ENCODE data around the gene CISH.

CISH gene

GRCh38 chr3:50635066-50635465 is 23.5 kb upstream of the CISH start:
- H3K27me3 ChIP-seq (ENCODE audit: insufficient read depth, low read length, poor library complexity), result no peaks in the 10 kb centered on the region
- no peak for DNase-seq

GRCh38 chr3:50633230-50633790 is 21.7 kb upstream of the CISH start:
- Histone ChIP-seq H3K9ac (ENCODE audit: low read length) (no peak overlapping the region), H2BK15ac (replicated peaks; ENCODE audit: low read depth) (no peak overlapping the region), H3K56ac (ENCODE audit: low read length) (no peak overlapping the region), H3K4me2 (ENCODE audit: low read length) (no peak overlapping the region), H3K79me1 (ENCODE audit: low read length) (peaks cover 9% of the 10 kb centered on the region), H3K27ac (ENCODE audit: low read depth, low read length) (no peak overlapping the region), H3K4me1 (ENCODE audit: control insufficient read depth, low read depth, low read length) (peaks cover 1% of the 10 kb centered on the region), H2AK5ac (ENCODE audit: low read length) (no peak overlapping the region), H2BK120ac (ENCODE audit: low read depth, low read length) (no peak overlapping the region), H3K18ac (ENCODE audit: low read length) (no peak overlapping the region), H3K4ac (ENCODE audit: low read depth, low read length) (no peak overlapping the region), H3K79me2 (ENCODE audit: control insufficient read depth, insufficient read depth, low read length) (no peaks in the 10 kb centered on the region), H4K5ac (ENCODE audit: low read length) (no peak overlapping the region), H3K23ac (ENCODE audit: low read length) (no peak overlapping the region), H3K36me3 (ENCODE audit: control insufficient read depth, insufficient read depth, low read length) (no peaks in the 10 kb centered on the region), H2BK5ac (ENCODE audit: low read length) (no peak overlapping the region), H3K27me3 (ENCODE audit: insufficient read depth, low read length, poor library complexity) (no peaks in the 10 kb centered on the region), H3K4me3 (ENCODE audit: low read length) (no peak overlapping the region), H4K8ac (ENCODE audit: low read depth, low read length) (no peak overlapping the region)
- WGBS (ENCODE audit: extremely low coverage, insufficient coverage, low lambda C conversion rate), result no CpG with 5 or more reads among the region's 5 CpGs
- DNase-seq, result no peak

More at GRCh38 chr3:50635066-50635465, 23.5 kb upstream of the CISH start:
- no peak overlapping the region for H4K5ac ChIP-seq (ENCODE audit: low read length)
- no peak overlapping the region for H2BK120ac ChIP-seq (ENCODE audit: low read depth, low read length)
- no peak overlapping the region for H4K8ac ChIP-seq (ENCODE audit: low read depth, low read length)
- no peak overlapping the region for H3K4me2 ChIP-seq (ENCODE audit: low read length)
- no peak overlapping the region for H3K27ac ChIP-seq (ENCODE audit: low read depth, low read length)
- H2BK5ac ChIP-seq (ENCODE audit: low read length), result no peak overlapping the region
- H3K79me2 ChIP-seq (ENCODE audit: control insufficient read depth, insufficient read depth, low read length), result no peaks in the 10 kb centered on the region
- H2AK5ac ChIP-seq (ENCODE audit: low read length), result no peak overlapping the region
- H3K4ac ChIP-seq (ENCODE audit: low read depth, low read length), result no peak overlapping the region
- H3K4me3 ChIP-seq (ENCODE audit: low read length), result no peak overlapping the region
- H3K18ac ChIP-seq (ENCODE audit: low read length), result no peak overlapping the region
- no peak overlapping the region for H3K9ac ChIP-seq (ENCODE audit: low read length)
- H3K79me1 ChIP-seq (ENCODE audit: low read length), result peaks cover 8% of the 10 kb centered on the region
- H3K23ac ChIP-seq (ENCODE audit: low read length), result no peak overlapping the region
- no peak overlapping the region for H2BK15ac ChIP-seq (replicated peaks; ENCODE audit: low read depth)
- H3K56ac ChIP-seq (ENCODE audit: low read length), result no peak overlapping the region
- H3K4me1 ChIP-seq (ENCODE audit: control insufficient read depth, low read depth, low read length), result peaks cover 4% of the 10 kb centered on the region
- no peaks in the 10 kb centered on the region for H3K36me3 ChIP-seq (ENCODE audit: control insufficient read depth, insufficient read depth, low read length)

GRCh38 chr3:50632450-50632849 is 20.9 kb upstream of the CISH start:
- no peak for DNase-seq
- no peak overlapping the region for H3K56ac ChIP-seq (ENCODE audit: low read length)
- H2BK5ac ChIP-seq (ENCODE audit: low read length), result no peak overlapping the region
- no peak overlapping the region for H3K18ac ChIP-seq (ENCODE audit: low read length)
- no peak overlapping the region for H2BK120ac ChIP-seq (ENCODE audit: low read depth, low read length)
- no peak overlapping the region for H4K8ac ChIP-seq (ENCODE audit: low read depth, low read length)
- peaks cover 11% of the 10 kb centered on the region for H3K79me1 ChIP-seq (ENCODE audit: low read length)
- H3K9ac ChIP-seq (ENCODE audit: low read length), result no peak overlapping the region
- no CpG with 5 or more reads among the region's 5 CpGs for WGBS (ENCODE audit: extremely low coverage, insufficient coverage, low lambda C conversion rate)
- H2BK15ac ChIP-seq (replicated peaks; ENCODE audit: low read depth), result no peak overlapping the region
- no peak overlapping the region for H3K23ac ChIP-seq (ENCODE audit: low read length)
- H3K36me3 ChIP-seq (ENCODE audit: control insufficient read depth, insufficient read depth, low read length), result no peaks in the 10 kb centered on the region
- no peaks in the 10 kb centered on the region for H3K79me2 ChIP-seq (ENCODE audit: control insufficient read depth, insufficient read depth, low read length)
- H3K4ac ChIP-seq (ENCODE audit: low read depth, low read length), result no peak overlapping the region
- H4K5ac ChIP-seq (ENCODE audit: low read length), result no peak overlapping the region
- H3K27ac ChIP-seq (ENCODE audit: low read depth, low read length), result no peak overlapping the region
- H3K4me3 ChIP-seq (ENCODE audit: low read length), result no peak overlapping the region
- H3K27me3 ChIP-seq (ENCODE audit: insufficient read depth, low read length, poor library complexity), result no peaks in the 10 kb centered on the region
- no peak overlapping the region for H2AK5ac ChIP-seq (ENCODE audit: low read length)
- H3K4me2 ChIP-seq (ENCODE audit: low read length), result no peak overlapping the region
- peaks cover 1% of the 10 kb centered on the region for H3K4me1 ChIP-seq (ENCODE audit: control insufficient read depth, low read depth, low read length)

- no CpG with 5 or more reads among the region's 7 CpGs for WGBS (ENCODE audit: extremely low coverage, insufficient coverage, low lambda C conversion rate)
- no peaks in the 10 kb centered on the region for H3K79me2 ChIP-seq (ENCODE audit: control insufficient read depth, insufficient read depth, low read length)
- H3K27ac ChIP-seq (ENCODE audit: low read depth, low read length), result no peak overlapping the region
- H3K18ac ChIP-seq (ENCODE audit: low read length), result no peak overlapping the region
- no peak overlapping the region for H3K4ac ChIP-seq (ENCODE audit: low read depth, low read length)
- H2BK15ac ChIP-seq (replicated peaks; ENCODE audit: low read depth), result no peak overlapping the region
- H3K23ac ChIP-seq (ENCODE audit: low read length), result no peak overlapping the region
- no peak overlapping the region for H4K5ac ChIP-seq (ENCODE audit: low read length)
- no peak overlapping the region for H2BK120ac ChIP-seq (ENCODE audit: low read depth, low read length)
- H3K4me3 ChIP-seq (ENCODE audit: low read length), result no peak overlapping the region
- H3K56ac ChIP-seq (ENCODE audit: low read length), result no peak overlapping the region
- no peaks in the 10 kb centered on the region for H3K4me1 ChIP-seq (ENCODE audit: control insufficient read depth, low read depth, low read length)
- peaks cover 11% of the 10 kb centered on the region for H3K79me1 ChIP-seq (ENCODE audit: low read length)
- H3K27me3 ChIP-seq (ENCODE audit: insufficient read depth, low read length, poor library complexity), result no peaks in the 10 kb centered on the region
- no peak for DNase-seq
- H3K4me2 ChIP-seq (ENCODE audit: low read length), result no peak overlapping the region
- H2AK5ac ChIP-seq (ENCODE audit: low read length), result no peak overlapping the region
- no peak overlapping the region for H4K8ac ChIP-seq (ENCODE audit: low read depth, low read length)
- no peaks in the 10 kb centered on the region for H3K36me3 ChIP-seq (ENCODE audit: control insufficient read depth, insufficient read depth, low read length)
- no peak overlapping the region for H3K9ac ChIP-seq (ENCODE audit: low read length)
- H2BK5ac ChIP-seq (ENCODE audit: low read length), result no peak overlapping the region
These were observed 19.3 kb upstream of the CISH start for GRCh38 chr3:50630877-50631276.

- no peak overlapping the region for H3K56ac ChIP-seq (ENCODE audit: low read length)
These were observed 18.8 kb upstream of the CISH start for GRCh38 chr3:50630394-50630793.

GRCh38 chr3:50628601-50629000 is 17.0 kb upstream of the CISH start:
- no peak overlapping the region for H2BK5ac ChIP-seq (ENCODE audit: low read length)
- no peak overlapping the region for H2AK5ac ChIP-seq (ENCODE audit: low read length)
- no peaks in the 10 kb centered on the region for H3K36me3 ChIP-seq (ENCODE audit: control insufficient read depth, insufficient read depth, low read length)
- H3K56ac ChIP-seq (ENCODE audit: low read length), result no peak overlapping the region
- peaks cover 8% of the 10 kb centered on the region for H3K4me1 ChIP-seq (ENCODE audit: control insufficient read depth, low read depth, low read length)
- no peak overlapping the region for H3K18ac ChIP-seq (ENCODE audit: low read length)
- no peak overlapping the region for H3K27ac ChIP-seq (ENCODE audit: low read depth, low read length)
- no peak overlapping the region for H3K9ac ChIP-seq (ENCODE audit: low read length)
- H2BK120ac ChIP-seq (ENCODE audit: low read depth, low read length), result no peak overlapping the region
- no CpG with 5 or more reads among the region's 3 CpGs for whole genome bisulfite sequencing (ENCODE audit: extremely low coverage, insufficient coverage, low lambda C conversion rate)
- no peak overlapping the region for H4K5ac ChIP-seq (ENCODE audit: low read length)
- H3K4me3 ChIP-seq (ENCODE audit: low read length), result no peak overlapping the region
- DNase-seq, result no peak
- H3K79me2 ChIP-seq (ENCODE audit: control insufficient read depth, insufficient read depth, low read length), result no peaks in the 10 kb centered on the region
- H2BK15ac ChIP-seq (replicated peaks; ENCODE audit: low read depth), result no peak overlapping the region
- peaks cover 8% of the 10 kb centered on the region for H3K79me1 ChIP-seq (ENCODE audit: low read length)
- H4K8ac ChIP-seq (ENCODE audit: low read depth, low read length), result no peak overlapping the region
- no peaks in the 10 kb centered on the region for H3K27me3 ChIP-seq (ENCODE audit: insufficient read depth, low read length, poor library complexity)
- H3K4me2 ChIP-seq (ENCODE audit: low read length), result no peak overlapping the region
- no peak overlapping the region for H3K23ac ChIP-seq (ENCODE audit: low read length)
- no peak overlapping the region for H3K4ac ChIP-seq (ENCODE audit: low read depth, low read length)

More at GRCh38 chr3:50630394-50630793, 18.8 kb upstream of the CISH start:
- H3K4me3 ChIP-seq (ENCODE audit: low read length), result no peak overlapping the region
- DNase-seq, result no peak
- H3K79me1 ChIP-seq (ENCODE audit: low read length), result peaks cover 11% of the 10 kb centered on the region
- H2BK120ac ChIP-seq (ENCODE audit: low read depth, low read length), result no peak overlapping the region
- no peaks in the 10 kb centered on the region for H3K36me3 ChIP-seq (ENCODE audit: control insufficient read depth, insufficient read depth, low read length)
- H3K4me2 ChIP-seq (ENCODE audit: low read length), result no peak overlapping the region
- H3K18ac ChIP-seq (ENCODE audit: low read length), result no peak overlapping the region
- no peaks in the 10 kb centered on the region for H3K79me2 ChIP-seq (ENCODE audit: control insufficient read depth, insufficient read depth, low read length)
- H3K23ac ChIP-seq (ENCODE audit: low read length), result no peak overlapping the region
- no peak overlapping the region for H4K5ac ChIP-seq (ENCODE audit: low read length)
- H3K27ac ChIP-seq (ENCODE audit: low read depth, low read length), result no peak overlapping the region
- no peak overlapping the region for H3K9ac ChIP-seq (ENCODE audit: low read length)
- no peak overlapping the region for H2BK5ac ChIP-seq (ENCODE audit: low read length)
- H3K4ac ChIP-seq (ENCODE audit: low read depth, low read length), result no peak overlapping the region
- peaks cover under 1% of the 10 kb centered on the region for H3K4me1 ChIP-seq (ENCODE audit: control insufficient read depth, low read depth, low read length)
- no peak overlapping the region for H2BK15ac ChIP-seq (replicated peaks; ENCODE audit: low read depth)
- H3K27me3 ChIP-seq (ENCODE audit: insufficient read depth, low read length, poor library complexity), result no peaks in the 10 kb centered on the region
- WGBS (ENCODE audit: extremely low coverage, insufficient coverage, low lambda C conversion rate), result no CpG with 5 or more reads among the region's 6 CpGs
- H2AK5ac ChIP-seq (ENCODE audit: low read length), result no peak overlapping the region
- no peak overlapping the region for H4K8ac ChIP-seq (ENCODE audit: low read depth, low read length)
